SK-N-SH (cell line): Measurements from ENCODE around the gene DMRTB1.

Experiments
- MEF2A ChIP-seq: IDR thresholded peaks from 2 replicates; pipeline ENCODE4 v1.4.0; 2012; ENCODE audit warnings: low read depth, borderline replicate concordance
- TCF12 ChIP-seq: IDR thresholded peaks from 2 replicates; pipeline ENCODE4 v1.4.0; 2012

DNA sequence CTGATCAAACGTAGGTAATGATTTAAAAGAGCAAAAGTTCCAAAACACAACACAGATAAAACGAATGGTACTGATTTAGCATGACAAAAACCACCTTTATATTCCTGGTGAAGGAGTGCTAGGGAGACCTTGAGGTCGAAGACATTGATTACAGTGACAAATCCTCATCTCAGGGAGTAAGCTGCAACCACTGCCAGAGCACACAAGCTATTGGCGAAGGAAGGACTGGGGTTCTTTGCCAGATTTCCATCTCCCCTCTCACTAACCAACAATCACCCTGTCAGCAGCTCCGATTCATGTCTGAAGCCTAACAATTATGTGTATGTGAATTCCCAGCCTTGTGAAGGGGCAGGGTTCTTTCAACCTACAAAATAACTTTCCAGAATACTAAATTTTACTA lies 40.2 kb upstream of the DMRTB1 start:
- TF ChIP-seq TCF12 (no peak), MEF2A (no peak)
